Mucosa of descending colon (tissue), 3 donors: ENCODE measurements around the gene IGFBP2. TPM values are rescaled to one million over a fixed set of nuclear protein-coding genes. Genes with fewer than 3 reads are reported as not detected.
"Not testable (repeated sequence)": the region's sequence is repeated elsewhere in the genome, so short reads cannot be mapped to it uniquely, and the experiment has no call there.

Experiments used
- ATAC-seq: fragments of 200-7000 bp; cut with Tn5 transposase; one replicate; pipeline ENCODE4 v1.9.1; 2020; ENCODE audit warnings: mild to moderate bottlenecking, moderate library complexity
- DNase-seq, 3 donors: peaks; one replicate each; pipeline ENCODE4 v3.0.0-alpha.2; 2020
- H3K36me3 ChIP-seq: fragments of 200-600 bp; one replicate; pipeline ENCODE4 v1.8.0; 2021; ENCODE audit warnings: low read depth, mild to moderate bottlenecking
- H3K4me1 ChIP-seq: fragments of 200-600 bp; one replicate; pipeline ENCODE4 v1.8.0; 2021; ENCODE audit warnings: low read depth, mild to moderate bottlenecking
- H3K4me3 ChIP-seq: fragments of 200-600 bp; one replicate; pipeline ENCODE4 v1.8.0; 2021; ENCODE audit warnings: mild to moderate bottlenecking
- H3K9me3 ChIP-seq: fragments of 200-600 bp; one replicate; pipeline ENCODE4 v1.8.0; 2021; ENCODE audit warnings: mild to moderate bottlenecking
- intact Hi-C, 2 donors: fragments of 100-400 bp; cut with DNase I in 1 of 2; cut with micrococcal nuclease in 1 of 2; formaldehyde crosslinking; loops; one replicate each; pipeline versions ENCODE4 v1.11.0 to v1.11.1; 2022; cut with DNase I, micrococcal nuclease
- total RNA-seq, 3 donors: library from RNA; stranded (reverse); fragmentation: NEBNext Ultra II Directional in 2 of 3; extraction: Animal tissue kit (Norgen Biotek cat#: 25700) in 2 of 3; gene quantifications; one replicate each; pipeline versions ENCODE4 v1.2.1 to v1.2.4, GENCODE V29; 2021 to 2023
- TF ChIP-seq, protein P1 (sequence below): fragments of 200-600 bp; IDR thresholded peaks from one replicate; pipeline ENCODE4 v1.8.0; 2022; ENCODE audit warnings: antibody characterized with exemption, mild to moderate bottlenecking
- donor health status: DM: no; HTN: no; CAD: no; lungs with moderate emphysema.
- donor health status: DM: no; HTN: no; CAD: no.
- donor health status: DM: no; HTN: yes; CAD: no.

Gene IGFBP2
- total RNA-seq, 3 donors from 2014 or later = 26.7 to 62.1 (median 57.2) TPM

DNA sequence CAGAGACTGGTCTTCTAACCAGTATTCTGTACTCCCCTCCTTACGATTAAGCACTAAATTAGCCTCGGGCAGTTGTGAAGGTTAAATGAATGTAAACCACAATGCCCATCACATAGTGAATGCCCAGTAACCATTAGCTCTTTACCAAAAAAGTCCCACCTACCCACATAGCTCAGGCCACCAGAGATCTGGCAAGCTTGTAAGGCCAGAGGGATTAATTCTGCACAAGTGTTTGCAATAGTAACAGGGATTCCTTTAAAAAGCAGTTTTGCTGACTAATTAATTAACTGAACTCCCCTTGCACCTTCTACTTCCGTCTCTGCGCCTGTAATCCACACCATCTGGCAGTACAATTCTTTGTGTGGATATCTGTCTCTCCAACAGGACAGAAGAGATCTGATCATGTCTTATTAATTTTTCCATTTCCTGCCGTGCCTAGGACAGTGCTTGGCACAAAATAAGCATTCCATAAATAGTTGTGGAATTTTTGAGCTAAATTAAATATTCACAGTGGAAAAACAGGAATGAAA is 36.2 kb upstream of the IGFBP2 start:
- Histone ChIP-seq H3K9me3 (no peaks in the 10 kb centered on the region), H3K36me3 (no peaks in the 10 kb centered on the region), H3K4me1 (no peaks in the 10 kb centered on the region), H3K4me3 (no peak overlapping the region)
- TF ChIP-seq, protein P1, sequence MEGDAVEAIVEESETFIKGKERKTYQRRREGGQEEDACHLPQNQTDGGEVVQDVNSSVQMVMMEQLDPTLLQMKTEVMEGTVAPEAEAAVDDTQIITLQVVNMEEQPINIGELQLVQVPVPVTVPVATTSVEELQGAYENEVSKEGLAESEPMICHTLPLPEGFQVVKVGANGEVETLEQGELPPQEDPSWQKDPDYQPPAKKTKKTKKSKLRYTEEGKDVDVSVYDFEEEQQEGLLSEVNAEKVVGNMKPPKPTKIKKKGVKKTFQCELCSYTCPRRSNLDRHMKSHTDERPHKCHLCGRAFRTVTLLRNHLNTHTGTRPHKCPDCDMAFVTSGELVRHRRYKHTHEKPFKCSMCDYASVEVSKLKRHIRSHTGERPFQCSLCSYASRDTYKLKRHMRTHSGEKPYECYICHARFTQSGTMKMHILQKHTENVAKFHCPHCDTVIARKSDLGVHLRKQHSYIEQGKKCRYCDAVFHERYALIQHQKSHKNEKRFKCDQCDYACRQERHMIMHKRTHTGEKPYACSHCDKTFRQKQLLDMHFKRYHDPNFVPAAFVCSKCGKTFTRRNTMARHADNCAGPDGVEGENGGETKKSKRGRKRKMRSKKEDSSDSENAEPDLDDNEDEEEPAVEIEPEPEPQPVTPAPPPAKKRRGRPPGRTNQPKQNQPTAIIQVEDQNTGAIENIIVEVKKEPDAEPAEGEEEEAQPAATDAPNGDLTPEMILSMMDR = no peak
- DNase-seq (no peak), ATAC-seq (no peak)
- intact Hi-C loops = no loop called here

DNA sequence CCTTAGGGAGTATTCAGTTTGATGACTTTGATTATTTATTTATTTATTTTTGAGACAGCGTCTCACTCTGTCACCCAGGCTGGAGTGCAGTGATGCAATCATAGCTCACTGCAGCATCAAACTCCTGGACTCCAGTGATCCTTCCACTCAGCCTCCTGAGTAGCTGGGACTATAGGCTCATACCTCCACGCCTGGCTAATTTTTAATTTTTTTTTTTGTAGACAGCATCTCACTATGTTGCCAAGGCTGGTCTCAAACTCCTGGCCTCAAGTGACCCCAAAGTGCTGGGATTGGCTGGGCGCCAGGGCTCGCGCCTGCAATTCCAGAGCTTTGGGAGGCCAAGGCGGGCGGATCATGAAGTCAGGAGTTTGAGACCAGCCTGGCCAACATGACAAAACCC is 35.4 kb upstream of the IGFBP2 start:
- H3K36me3 ChIP-seq, intact Hi-C loops, ATAC-seq, DNase-seq, H3K4me1 ChIP-seq, H3K9me3 ChIP-seq, H3K4me3 ChIP-seq: not testable (repeated sequence)

DNA sequence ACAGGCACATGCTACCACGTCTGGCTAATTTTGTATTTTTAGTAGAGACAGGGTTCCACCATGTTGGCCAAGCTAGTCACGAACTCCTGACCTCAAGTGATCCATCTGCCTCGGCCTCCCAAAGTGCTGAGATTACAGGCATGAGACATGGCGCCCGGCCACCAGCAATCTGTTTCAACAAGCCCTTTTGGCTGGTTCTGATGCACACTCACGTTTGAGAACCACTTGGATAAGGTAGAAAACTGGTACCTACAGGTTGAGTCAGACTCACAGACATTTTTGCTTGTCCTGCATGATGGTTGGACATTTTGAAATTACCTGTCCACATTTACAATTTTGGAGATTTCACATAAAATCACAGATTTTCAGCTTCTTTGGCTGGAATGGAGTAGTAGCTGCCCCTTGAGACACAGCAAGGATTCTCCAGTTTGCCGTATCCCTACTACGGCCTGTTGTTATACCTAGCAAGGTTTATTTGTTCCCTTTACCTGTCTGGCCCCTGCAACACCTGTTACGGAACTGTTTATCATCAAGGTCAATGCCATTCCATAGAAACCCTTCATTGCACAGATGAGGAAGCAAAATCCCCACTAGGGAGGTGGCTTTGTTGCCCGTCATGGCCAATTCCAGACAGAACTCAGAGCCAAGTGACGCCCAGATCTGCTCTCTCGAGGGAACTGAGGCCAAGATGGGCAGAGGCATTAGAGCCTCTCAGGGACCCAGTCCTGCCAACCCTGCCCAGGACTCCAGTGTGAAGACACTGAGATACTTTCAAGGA is 31.4 kb upstream of the IGFBP2 start:
- TF ChIP-seq, protein P1 = no peak
- Histone ChIP-seq H3K4me1 (no peaks in the 10 kb centered on the region), H3K4me3 (no peak overlapping the region), H3K36me3 (no peaks in the 10 kb centered on the region), H3K9me3 (no peaks in the 10 kb centered on the region)
- ATAC-seq (no peak), DNase-seq (no peak)
- intact Hi-C loops = no loop called here

DNA sequence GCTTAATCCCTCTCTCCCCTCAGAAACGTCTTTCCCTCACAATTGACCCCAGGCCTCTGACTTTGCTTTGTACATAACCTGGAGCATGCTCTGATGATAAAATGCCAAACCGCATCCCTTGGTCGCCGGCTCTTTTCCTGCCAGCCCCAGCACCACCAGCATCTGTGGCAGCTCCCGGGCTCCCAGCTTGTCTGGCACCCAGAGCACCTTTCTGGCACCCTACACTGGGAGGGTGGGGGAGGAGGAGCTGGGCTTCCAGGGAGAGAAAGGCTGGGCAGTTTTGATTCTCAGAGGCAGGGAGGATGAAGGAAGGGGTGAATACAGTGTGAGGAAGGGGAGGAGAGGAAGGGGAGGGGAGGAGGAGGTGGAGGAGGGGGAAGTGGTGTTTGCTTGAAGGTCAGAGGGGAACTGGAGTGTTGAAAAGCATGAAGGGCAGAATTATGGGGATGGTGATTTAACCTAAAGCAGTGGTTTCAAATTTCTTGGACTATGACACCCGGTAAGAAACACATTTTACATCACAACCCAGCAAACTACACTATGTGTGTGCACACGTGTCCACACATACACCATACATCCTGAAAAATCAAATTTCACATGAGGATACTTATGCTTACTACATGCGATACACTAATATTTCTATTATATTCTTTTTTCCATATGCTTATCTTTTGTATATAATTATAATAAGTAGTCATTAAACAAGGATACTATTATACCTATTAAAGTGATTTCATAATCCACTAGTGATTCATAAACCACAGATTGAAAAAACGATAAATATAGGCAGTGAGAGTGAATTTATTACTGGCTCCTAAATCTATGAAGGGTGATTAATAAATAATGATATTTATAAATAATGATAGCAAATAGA is 30.0 kb upstream of the IGFBP2 start:
- no peak for ATAC-seq
- Histone ChIP-seq H3K36me3 (no peaks in the 10 kb centered on the region), H3K9me3 (no peaks in the 10 kb centered on the region), H3K4me3 (no peak overlapping the region), H3K4me1 (no peaks in the 10 kb centered on the region)
- TF ChIP-seq, protein P1 = no peak
- DNase-seq = no peak
- intact Hi-C loops = no loop called here

DNA sequence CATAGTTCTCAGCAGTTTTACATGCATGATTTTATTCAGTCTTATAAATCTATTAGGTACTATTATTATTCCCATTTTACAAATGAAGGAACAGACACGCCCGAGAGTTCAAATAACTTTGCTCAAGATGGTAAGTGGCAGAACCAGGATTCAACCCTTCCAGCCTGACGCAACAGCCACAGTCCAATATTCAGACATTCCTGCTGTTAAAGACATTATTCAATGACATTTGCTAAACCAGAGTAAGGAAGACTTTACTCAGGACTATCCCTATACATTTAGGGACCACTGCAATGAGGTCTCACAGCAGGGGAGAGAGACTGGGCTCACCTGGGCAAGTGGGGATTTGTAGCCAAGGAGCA is 29.4 kb upstream of the IGFBP2 start:
- no peaks in the 10 kb centered on the region for H3K9me3 ChIP-seq
- TF ChIP-seq, protein P1 = no peak
- no peak overlapping the region for H3K4me3 ChIP-seq
- ATAC-seq (no peak), DNase-seq (no peak)
- intact Hi-C loops = no loop called here
- no peaks in the 10 kb centered on the region for H3K36me3 ChIP-seq
- no peaks in the 10 kb centered on the region for H3K4me1 ChIP-seq

DNA sequence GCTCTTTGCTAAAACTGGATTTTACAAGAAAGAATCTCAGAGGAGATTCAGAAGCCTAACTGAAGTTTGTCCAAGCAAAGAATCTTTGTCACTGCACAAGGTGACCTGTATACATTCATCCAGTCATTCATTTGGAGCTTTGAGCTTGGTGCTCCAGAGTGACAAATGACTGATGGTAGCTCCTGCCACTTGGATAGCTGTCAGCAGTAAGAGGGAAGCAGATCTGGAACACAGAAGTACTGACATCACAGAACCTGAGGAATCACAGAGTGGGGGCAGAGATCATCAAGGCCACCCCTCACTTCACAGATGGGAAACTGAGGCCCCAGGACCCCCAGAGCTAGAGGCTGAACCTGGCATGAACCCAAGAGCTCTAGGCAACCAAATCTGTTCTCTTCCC is 28.8 kb upstream of the IGFBP2 start:
- ATAC-seq = no peak
- no peaks in the 10 kb centered on the region for H3K4me1 ChIP-seq
- H3K36me3 ChIP-seq = no peaks in the 10 kb centered on the region
- H3K4me3 ChIP-seq = no peak overlapping the region
- intact Hi-C loops = no loop called here
- H3K9me3 ChIP-seq = no peaks in the 10 kb centered on the region
- TF ChIP-seq, protein P1 = no peak
- DNase-seq = no peak
